ENCODE data around the gene C4BPB.

The C4BPB gene

GRCh38 chr1:207060596-207060995 lies 28.1 kb upstream of the C4BPB start:
- DNase-seq, result no peak

GRCh38 chr1:207062058-207062457 lies 26.6 kb upstream of the C4BPB start:
- no peak for DNase-seq

- DNase-seq, result no peak
These were observed 25.6 kb upstream of the C4BPB start for GRCh38 chr1:207063014-207063413.

- no peak for DNase-seq
These were observed 24.1 kb upstream of the C4BPB start for GRCh38 chr1:207064561-207064960.

GRCh38 chr1:207067185-207067584 lies 21.5 kb upstream of the C4BPB start:
- no peak for DNase-seq

GRCh38 chr1:207067665-207068064 lies 21.0 kb upstream of the C4BPB start:
- DNase-seq, result no peak

- no peak for DNase-seq
These were observed 19.6 kb upstream of the C4BPB start for GRCh38 chr1:207069061-207069460.

- no peak for DNase-seq
These were observed 18.7 kb upstream of the C4BPB start for GRCh38 chr1:207069858-207070506.

- no peak for DNase-seq
These were observed 17.8 kb upstream of the C4BPB start for GRCh38 chr1:207070811-207071210.

GRCh38 chr1:207071426-207071825 lies 17.2 kb upstream of the C4BPB start:
- no peak for DNase-seq

GRCh38 chr1:207072233-207072632 lies 16.4 kb upstream of the C4BPB start:
- DNase-seq, result no peak

GRCh38 chr1:207073906-207074820 lies 14.5 kb upstream of the C4BPB start:
- no peak for DNase-seq

- DNase-seq, result no peak
These were observed 12.3 kb upstream of the C4BPB start for GRCh38 chr1:207076181-207076955.

GRCh38 chr1:207077012-207077411 lies 11.6 kb upstream of the C4BPB start:
- no peak for DNase-seq

- peak; percentile 65 for DNase-seq
These were observed 10.9 kb upstream of the C4BPB start for GRCh38 chr1:207077470-207078377.

GRCh38 chr1:207078578-207079132 lies 10.0 kb upstream of the C4BPB start:
- no peak for DNase-seq

- no peak for DNase-seq
These were observed 8.9 kb upstream of the C4BPB start for GRCh38 chr1:207079706-207080241.

GRCh38 chr1:207081088-207081487 lies 7.6 kb upstream of the C4BPB start:
- DNase-seq, result no peak

- DNase-seq, result no peak
These were observed 6.9 kb upstream of the C4BPB start for GRCh38 chr1:207081806-207082205.

- DNase-seq, result no peak
These were observed 4.4 kb upstream of the C4BPB start for GRCh38 chr1:207084232-207084631.

GRCh38 chr1:207084701-207085180 lies 3.9 kb upstream of the C4BPB start:
- peak; percentile 60 for DNase-seq

GRCh38 chr1:207085887-207086286 lies 2.8 kb upstream of the C4BPB start:
- no peak for DNase-seq

Data from activated gamma-delta T cell treated with Interleukin-2 at 50 U/mL for 16 hours (primary cell).